NCI-H526 treated with DMSO at 0.1 percent for 48 hours (cell line): ENCODE measurements around the gene IGF2R.
"Not testable (repeated sequence)": the region's sequence is repeated elsewhere in the genome, so short reads cannot be mapped to it uniquely, and the experiment has no call there.

ENCODE experiments used
- DNase-seq: peaks from one replicate; lab custom pipeline; 2025; lab: John Stamatoyannopoulos, UW

Gene IGF2R

DNA sequence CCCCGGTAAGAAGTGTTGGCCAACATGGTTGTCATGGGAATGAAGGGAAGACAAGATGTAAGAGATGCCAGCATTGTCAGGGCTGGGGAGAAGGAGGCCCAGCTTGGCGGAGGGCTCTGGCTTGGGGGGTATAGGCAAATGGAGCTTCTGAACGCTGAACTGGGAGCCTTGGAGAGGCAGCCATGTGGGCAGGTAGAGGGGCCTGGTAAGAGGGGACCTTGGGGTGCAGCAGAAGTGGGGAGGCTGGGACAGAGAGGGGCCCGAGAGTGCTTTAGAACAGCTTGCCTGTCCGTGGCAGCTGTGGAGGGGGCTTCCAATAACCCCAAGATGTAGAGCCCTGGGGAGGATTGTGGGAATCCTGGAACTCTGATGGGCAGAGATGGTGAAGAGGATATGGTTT is 155.7 kb downstream of the IGF2R start:
- DNase-seq, result no peak

DNA sequence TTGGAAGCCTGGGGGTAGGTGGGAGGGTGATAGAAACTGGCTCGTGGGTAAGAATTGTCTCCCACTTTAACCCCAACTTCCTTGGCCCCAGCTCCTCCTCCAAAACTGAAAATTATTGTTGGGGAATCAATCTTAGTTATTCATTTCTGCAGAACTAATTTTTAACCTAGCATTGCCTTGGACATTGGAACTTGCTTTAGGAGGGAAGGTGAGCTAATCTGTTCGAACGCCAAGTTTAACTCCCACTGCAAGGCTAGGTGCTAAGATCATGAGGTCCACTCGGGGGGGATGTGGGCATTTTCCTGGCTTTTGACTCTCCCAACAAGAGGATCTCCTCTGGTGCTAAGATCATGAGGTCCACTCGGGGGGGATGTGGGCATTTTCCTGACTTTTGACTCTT is 156.2 kb downstream of the IGF2R start:
- DNase-seq, result not testable (repeated sequence)

DNA sequence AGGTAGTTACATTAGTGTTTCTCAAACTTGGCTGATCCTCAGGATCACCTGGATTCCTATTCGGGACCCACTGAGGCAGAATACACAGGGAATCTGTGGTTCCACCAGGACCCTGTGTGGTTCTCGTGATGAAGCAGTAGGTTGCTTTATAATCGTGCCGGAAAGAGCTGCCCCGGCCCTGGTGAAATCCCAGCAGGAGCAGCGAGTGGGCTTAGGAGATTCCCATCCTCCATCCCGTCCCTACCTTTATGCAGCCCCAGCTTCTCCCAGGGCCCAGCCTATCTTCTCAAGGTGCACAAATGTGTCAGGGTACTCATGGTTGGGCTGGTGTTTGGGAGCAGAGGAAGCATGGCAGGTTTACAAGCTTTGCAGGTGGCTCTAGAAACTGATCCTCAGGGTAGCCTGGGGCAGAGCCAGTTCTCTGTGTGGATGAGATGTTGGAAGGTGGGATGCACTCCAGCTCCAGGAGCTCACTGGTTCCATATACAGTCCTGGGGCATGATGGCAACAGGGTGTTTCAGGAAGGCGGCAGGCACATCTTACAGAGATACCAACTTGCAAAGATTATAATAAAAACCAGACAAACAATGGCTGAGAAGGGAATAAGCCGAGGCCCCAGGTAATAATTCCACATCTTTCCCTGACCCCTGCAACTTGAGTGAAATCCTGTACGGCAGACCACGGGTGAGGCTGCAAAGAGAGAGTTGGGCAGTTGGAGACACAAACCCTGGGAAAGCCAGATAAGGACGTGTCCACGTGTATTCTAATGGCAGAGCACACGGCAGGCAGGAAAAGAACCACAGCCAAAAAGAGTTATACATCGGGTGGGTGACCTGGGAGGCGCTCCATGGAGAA is 158.6 kb downstream of the IGF2R start:
- DNase-seq, result no peak

DNA sequence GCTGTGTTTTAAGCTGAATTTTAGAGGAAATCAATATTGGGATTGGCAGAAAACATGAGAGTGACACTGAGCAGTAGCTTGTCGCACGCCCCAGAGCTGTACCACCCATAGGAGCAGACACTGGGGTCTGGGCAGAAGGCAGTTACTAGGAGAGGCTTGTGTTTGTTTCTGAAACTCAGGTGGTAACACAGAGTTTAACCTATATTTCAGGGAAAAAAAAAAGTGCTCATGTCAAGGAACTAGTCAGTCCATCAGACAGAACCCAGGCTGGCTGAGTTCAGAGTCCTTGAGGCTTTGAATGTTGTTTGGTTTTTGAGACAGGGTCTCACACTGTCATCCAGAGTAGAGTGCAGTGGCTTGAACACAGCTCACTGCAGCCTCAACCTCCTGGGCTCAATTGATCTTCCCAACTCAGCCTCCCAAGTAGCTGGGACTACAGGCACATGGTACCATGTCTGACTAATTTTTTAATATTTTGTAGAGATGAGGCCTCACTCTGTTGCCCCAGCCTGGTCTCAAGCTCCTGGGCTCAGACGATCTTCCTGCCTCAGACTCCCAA is 159.3 kb downstream of the IGF2R start:
- no peak for DNase-seq

DNA sequence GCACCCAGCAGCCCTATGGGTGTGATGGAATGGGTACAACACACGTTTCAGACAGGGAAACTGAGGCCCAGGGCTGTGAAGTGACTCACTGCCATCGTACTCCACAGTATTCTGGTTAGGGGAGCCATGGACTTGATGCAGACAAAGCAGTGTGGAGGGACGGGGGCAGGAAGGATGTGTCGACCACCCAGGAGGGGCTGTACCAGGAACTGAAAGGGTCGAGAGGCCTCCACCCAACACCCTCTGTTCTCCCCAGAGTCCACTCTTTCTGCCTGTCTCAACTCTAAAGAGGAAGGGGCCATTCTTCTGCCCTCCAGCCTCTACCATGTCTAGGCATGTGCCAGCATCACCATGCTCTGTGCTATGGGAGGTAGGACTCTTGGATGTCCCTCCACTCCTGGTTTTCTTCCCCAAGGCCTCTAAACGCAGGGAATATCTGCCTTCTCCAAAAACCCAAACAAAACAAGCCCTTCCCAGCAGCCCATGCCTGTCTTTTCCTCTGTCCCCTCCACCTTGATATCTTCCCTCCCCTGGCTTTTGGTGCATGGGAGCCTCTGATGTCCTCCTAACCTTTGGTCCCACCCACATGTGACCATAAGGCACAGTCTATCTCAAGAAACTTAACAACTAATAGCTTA is 160.1 kb downstream of the IGF2R start:
- DNase-seq, result no peak

DNA sequence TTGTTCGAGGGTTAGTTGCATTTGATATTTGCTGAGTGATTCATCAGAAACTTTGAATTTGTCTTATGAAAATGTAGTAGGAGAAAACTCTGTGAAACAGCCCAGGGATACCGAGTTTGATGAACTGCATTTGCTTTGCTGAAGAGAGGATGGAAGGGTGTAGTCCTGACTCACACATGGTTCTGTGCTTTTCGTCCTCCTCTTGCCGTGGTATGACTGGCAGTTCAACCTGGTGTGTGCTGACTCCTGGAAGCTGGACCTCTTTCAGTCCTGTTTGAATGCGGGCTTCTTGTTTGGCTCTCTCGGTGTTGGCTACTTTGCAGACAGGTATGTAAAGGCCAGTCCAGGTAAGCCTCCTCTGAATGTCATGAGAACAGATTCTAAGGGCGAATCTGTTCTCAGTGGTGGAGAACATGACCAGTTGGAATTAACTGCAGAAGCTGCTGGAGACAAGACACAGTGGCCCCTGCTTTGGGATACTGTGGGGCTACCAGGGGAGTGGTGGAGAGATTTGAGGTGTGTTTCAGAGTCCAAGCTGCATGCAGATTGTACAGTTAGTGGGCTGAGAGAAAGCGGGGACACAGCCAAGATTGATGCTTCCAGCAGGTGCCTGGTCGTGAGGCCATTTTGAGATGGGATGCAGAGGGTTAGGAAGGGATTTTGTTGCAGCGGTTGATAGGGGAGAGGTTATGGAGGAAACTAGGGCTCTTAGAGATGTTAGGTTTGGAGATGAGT is 161.2 kb downstream of the IGF2R start:
- DNase-seq, result no peak

DNA sequence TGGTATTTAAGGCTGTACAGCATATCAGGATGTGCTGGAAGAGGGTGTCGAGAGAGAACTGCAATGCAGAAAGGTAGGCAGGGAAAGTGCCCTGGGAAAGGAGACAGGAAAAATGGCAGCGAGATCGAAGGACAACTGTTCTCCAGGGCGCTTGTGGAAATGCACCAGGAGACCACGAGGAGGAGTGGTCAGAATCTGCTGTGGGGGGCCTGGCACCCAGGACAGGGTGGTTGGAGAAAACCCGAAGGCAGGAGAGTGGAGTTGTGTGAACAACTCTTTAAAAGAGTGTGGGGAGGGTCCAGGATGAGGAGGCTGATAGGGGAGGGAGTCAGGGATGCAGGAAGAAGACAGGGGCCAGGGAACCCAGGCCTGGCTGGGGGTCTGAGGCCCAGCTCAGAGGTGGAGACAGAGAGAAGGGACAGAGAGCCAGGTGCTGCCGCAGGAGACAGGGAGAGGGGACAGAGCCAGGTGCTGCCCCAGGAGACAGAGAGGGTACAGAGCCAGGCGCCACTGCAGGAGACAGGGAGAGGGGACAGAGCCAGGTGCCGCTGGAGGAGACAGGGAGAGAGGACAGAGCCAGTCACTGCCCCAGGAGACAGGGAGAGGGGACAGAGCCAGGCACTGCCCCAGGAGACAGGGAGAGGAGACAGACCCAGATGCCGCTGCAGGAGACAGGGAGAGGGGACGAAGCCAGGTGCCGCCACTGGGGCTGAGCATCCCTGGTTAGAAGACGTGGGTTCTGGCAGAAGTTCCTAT is 162.0 kb downstream of the IGF2R start:
- no peak for DNase-seq

DNA sequence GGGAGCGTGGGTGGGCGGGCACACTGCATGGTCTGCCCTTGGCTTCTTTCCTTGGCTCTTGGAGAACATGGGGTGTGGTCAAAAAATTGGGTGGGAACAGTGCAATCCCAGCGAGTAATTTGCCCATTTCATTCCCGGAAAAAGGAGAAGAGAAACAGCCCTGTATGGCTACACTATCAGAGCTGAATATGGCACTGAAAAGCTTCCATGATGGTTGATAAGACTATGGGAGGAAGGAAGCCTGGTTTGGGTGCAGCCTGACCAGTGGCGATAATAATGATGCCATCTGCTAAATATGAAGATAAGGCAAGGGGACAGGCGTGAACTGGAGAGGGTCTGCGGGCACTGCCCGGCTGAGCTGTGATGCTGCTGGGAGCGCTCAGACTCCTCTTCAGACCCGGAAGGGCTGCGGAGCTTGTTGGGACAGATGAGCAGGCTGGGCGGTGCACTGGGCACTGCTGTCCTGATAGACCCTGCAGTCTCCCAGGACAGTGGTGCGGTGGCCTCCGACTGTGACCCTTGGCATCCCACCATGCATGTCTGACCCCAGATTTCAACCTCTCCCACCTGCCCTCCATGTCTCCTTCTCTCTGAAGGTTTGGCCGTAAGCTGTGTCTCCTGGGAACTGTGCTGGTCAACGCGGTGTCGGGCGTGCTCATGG is 162.9 kb downstream of the IGF2R start:
- DNase-seq, result no peak

DNA sequence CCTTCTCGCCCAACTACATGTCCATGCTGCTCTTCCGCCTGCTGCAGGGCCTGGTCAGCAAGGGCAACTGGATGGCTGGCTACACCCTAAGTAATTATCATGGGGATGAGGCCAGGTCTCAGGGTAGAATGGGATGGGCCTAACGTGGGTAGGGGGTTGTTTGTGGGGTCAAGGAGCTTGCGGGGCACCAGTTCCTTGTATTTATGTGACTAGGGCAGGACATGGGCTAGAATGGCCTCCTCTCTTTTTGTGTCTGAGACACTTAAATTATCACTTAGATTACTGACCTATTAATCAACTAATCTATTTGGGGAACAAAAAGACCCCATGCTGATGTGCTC is 163.4 kb downstream of the IGF2R start:
- DNase-seq, result no peak

DNA sequence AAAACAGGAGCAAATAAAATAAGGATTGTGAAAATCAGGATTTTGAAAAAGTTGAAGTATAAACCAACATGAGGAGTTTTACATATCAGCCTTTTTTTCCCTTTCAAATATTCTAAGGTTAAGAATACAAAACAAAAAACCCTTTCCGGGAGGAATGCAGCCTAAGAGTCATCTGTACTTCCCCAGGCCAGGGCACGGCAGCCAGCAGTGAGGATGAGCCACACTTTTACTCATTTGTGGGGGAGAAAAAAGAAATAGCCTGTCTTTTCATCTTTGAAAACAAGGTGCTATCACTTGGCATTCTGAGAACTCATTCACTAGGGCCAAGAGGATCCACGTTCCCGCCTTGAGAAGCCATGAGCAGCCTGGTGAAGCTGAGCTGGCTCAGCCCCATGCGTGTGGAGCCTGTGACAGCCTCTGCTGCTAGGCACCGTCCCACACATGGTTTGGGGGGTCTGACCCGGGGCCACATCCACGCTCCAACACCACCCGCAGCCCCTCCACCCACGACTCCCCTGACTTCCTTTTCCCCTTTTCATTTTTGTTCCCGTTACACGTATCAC is 164.0 kb downstream of the IGF2R start:
- DNase-seq, result no peak

DNA sequence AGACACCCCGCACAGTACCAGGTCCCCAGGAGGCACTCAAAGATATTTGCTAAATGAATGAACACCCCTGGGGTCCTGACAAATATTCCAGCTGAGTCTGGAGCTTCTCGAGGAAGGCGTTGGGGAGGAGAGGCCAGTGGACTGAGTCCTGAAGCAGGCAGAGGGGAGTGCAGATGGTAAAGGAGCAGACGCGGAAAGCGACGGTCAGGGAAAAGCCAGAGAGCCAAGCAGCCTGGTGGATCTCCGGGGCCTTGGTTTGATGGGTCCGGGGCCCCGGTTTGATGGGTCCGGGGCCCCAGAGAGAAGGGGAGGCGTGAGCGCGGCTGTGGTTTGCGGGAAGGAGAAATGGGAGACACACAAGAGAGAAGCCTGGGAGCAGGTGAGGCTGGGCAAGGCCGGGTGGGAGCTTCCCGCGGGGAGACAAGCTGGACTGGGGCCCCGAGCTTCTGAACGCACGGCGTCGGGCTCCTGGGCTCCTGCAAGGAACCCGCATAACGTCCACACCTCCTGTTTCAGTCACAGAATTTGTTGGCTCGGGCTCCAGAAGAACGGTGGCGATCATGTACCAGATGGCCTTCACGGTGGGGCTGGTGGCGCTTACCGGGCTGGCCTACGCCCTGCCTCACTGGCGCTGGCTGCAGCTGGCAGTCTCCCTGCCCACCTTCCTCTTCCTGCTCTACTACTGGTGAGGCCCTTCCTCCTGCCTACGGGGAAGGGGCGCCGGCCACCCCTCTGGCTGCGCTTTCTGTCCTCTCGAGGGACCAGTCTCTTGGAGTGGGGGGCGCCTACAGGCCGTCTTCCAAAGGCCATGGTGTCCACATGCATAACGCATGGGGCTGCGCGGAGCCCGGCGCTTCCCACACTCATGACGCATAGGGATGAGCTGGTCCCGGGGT is 164.8 kb downstream of the IGF2R start:
- DNase-seq, result no peak

DNA sequence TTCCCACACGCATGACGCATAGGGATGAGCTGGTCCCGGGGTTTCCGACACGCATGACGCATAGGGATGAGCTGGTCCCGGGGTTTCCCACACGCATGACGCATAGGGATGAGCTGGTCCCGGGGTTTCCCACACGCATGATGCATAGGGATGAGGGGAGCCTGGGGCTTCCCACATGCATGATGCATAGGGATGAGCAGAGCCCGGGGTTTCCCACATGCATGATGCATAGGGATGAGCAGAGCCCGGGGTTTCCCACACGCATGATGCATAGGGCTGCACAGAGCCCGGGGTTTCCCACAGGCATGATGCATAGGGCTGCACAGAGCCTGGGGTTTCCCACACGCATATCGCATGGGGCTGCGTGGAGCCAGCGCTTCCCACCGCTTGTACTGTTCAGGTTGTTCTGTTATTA is 165.5 kb downstream of the IGF2R start:
- DNase-seq, result not testable (repeated sequence)

DNA sequence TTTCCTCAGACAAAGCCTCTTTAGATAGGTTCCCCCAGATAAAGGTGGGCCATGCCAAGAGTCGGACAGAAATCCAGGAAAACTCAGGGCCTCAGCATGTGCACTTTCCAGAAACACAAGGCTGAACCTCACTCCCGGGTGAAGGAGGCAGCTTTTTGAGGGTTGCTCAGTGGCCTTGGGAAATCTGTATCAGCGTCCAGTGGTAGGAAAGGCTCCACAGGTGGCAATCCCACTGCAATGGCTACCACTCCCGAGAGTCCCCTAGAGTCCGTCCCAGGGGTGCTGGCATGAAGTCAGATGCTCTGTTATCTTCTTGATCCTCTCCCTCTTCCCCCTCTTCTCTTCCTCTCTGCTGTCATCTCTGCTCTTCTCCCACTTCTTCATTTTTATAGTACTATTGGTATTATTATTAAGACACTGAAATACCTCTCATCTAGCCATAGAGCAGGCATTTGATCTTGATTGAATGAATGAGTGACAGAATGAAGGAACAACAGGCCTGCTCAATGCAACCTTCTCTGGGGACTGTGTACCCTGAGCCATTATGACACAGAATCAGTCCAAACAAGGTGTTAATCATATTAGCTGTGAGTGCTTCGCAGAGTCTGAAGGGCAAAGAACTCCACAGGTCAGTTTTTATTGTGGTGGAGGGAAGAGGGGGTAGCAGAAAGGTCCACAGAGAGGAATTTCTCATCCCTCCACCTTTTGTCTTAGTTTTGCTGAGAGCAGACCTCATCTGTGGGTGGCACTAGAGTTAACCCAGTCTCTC is 166.1 kb downstream of the IGF2R start:
- no peak for DNase-seq

DNA sequence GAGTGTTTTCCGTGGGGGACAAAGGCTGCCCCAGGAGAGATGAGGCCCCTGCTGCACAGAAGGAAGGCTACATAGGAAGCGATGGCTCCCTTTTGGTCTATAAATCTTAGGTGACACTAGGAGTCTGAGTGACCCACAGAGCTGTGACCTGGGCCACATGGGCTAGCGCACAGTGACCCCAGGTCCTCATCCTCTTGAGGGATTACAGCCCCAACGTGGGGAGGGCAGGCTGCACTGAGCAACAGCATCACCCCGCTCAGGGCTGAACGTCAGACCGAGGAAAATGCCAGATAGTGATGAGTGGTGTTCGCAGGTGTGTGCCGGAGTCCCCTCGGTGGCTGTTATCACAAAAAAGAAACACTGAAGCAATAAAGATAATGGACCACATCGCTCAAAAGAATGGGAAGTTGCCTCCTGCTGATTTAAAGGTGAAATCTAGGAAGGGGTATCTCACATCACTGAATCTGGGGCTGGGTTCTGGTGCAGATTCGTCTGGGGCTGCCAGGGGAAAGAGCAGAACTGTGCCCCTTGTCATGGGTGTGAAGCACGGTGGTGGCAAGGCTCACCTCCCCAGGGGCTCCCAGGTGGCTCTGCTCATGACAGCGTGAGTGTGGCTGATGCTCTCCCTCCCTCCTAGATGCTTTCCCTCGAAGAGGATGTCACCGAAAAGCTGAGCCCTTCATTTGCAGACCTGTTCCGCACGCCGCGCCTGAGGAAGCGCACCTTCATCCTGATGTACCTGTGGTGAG is 167.2 kb downstream of the IGF2R start:
- DNase-seq, result no peak

DNA sequence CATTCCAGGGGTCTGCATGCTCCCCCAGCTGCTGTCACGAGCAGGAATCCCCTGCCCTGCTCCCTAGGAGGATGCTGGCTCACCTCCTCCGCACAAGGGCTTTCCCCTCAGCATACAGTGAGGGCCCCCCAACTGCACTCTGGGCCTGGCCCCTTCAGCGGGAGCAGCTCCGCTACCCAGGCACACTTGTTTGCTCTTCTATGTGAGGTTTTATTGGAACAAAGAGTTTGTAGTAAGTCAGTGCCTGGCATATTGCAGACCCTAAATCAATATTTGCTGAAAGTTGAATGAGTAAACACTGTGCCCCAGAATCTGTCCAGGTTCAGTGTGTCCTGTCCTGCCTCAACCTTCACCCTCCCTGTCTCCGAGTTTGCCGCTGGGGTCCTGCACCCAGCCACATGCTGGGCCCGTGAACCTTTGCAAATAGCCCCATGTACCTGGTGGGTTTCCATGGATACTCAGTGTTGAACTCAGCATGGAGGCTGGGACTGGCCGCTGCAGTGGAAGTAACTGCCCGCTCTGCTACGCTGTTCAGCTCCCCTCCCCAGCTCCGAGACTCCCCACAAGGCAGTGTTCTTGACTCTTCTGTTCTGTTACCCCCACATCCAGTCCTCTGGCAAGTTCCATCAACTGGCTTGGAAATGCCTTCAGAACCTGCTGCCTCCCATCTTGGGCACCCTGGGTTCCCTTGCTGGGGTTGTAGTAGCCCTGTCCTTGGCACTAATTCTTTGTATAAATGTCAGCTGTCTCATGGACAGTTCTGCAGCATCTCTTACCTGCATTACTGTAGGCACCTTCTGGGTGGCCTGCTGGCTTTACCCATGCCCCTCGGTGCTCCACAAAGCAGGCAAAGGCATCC is 168.5 kb downstream of the IGF2R start:
- DNase-seq, result no peak

DNA sequence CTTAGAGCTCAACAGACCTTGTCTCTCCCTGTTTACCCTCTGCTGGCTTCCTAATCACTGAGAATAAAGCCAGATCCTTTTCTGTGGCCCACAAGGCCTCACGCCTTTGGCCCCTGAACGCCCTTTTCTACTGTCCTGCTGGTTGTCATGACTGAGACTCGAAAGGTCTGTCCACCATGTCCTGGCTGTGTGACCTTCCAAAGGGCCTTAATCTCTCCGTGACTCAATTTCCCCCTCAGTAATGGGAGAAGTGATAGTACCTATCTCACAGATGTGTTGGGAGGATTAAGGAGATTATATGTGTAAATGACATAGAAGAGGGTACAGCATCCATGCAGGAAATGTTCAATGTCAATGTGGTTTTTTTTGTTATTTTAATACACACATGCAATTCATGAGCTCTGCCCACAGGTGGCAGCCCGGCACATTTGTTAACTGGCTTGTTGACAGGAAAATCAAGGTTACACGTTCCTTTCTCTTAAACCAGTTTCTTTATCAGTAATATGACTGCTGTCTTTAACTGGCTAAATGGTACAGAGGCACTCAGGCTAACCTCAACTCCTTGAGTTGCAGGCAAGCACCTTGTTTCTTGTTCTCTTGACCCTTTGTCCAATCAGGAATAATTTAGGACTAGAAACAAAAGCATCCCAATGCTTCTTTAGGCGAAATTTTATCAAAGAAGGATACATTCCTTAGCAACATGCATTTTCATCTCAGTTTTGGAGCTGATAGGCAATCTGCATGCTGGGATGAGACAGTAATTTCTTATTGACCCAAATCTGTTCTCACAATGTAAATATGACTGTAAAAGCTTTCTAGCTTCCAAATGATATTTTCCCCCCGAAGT is 169.3 kb downstream of the IGF2R start:
- DNase-seq, result no peak
